ENCODE results near the gene ACSL6. TPM values are rescaled to one million over a fixed set of nuclear protein-coding genes. Genes with fewer than 3 reads are reported as not detected.

The ACSL6 gene
- total RNA-seq, 1 experiment from 2014 or later = 1.4 TPM

DNA sequence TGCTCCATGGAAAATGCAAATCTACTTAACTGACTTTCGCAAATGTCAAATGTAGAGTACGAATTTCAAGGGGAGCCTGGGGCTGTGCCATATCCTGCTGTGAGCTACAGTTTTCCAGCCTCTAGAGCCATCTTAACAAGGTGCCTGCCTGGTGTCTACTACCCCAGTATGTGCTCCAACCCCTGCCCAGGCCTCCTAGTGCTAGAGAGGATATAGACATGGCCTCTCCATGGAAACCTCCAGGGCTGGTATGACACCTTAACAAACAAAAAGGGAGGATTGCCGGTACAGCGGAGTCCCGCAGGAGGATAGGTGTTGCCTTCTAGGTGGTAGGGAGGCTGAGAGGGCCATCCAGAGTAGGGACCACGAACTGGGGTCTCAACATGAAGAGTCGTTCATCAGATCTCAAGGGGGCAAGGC lies 35.4 kb upstream of the ACSL6 start:
- BruUV-seq (replicated peaks) = no TSS peak
- CTCF ChIA-PET = no interaction called here

DNA sequence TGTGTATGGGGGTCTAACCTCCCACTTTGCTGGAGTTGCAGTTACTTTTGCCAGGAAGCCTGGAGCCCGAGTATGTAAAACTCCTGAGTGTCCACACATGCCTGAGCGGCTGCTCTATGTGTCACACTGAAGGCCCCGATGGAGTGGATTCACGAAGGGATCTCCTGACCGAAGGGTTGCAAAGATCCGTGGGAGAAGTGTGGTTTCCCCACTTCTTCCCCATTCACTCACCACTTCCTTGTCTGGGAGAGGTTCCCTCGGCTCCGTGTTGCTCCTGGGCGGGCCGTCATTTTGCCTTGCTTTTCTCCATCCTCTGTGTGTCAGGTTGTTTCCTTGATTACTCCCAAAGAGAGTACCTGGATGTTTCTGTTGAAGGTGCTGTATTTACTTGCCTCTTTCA lies 32.7 kb upstream of the ACSL6 start:
- intact Hi-C loops (cut with micrococcal nuclease; ENCODE audit: unreplicated experiment) = no loop called here
- H3K27me3 ChIP-seq (replicated peaks; ENCODE audit: control insufficient read depth, insufficient read depth, low read length) = no peaks in the 10 kb centered on the region
- ChIA-PET CTCF (no interaction called here), POLR2A (no interaction called here)
- Mint-ChIP-seq H3K9me3 (ENCODE audit: unreplicated experiment) (no peaks in the 10 kb centered on the region), H3K4me1 (ENCODE audit: low read depth, unreplicated experiment) (no peaks in the 10 kb centered on the region), H3K27me3 (ENCODE audit: insufficient read depth, unreplicated experiment) (peaks cover 18% of the 10 kb centered on the region), H3K27ac (ENCODE audit: unreplicated experiment) (no peak overlapping the region), H3K4me3 (ENCODE audit: unreplicated experiment) (no peak overlapping the region), H3K36me3 (ENCODE audit: insufficient read depth, unreplicated experiment) (no peaks in the 10 kb centered on the region)
- no peaks in the 10 kb centered on the region for H3K4me1 ChIP-seq
- no TSS peak for BruUV-seq (replicated peaks)
- no peak overlapping the region for H3K4me3 ChIP-seq (ENCODE audit: low read depth, low read length)
- DNase-seq = no peak
- TF ChIP-seq, protein P1, sequence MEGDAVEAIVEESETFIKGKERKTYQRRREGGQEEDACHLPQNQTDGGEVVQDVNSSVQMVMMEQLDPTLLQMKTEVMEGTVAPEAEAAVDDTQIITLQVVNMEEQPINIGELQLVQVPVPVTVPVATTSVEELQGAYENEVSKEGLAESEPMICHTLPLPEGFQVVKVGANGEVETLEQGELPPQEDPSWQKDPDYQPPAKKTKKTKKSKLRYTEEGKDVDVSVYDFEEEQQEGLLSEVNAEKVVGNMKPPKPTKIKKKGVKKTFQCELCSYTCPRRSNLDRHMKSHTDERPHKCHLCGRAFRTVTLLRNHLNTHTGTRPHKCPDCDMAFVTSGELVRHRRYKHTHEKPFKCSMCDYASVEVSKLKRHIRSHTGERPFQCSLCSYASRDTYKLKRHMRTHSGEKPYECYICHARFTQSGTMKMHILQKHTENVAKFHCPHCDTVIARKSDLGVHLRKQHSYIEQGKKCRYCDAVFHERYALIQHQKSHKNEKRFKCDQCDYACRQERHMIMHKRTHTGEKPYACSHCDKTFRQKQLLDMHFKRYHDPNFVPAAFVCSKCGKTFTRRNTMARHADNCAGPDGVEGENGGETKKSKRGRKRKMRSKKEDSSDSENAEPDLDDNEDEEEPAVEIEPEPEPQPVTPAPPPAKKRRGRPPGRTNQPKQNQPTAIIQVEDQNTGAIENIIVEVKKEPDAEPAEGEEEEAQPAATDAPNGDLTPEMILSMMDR (IDR thresholded peaks at IDR 0.05; ENCODE audit: insufficient read depth in 1 of 2, low read depth in 1 of 2, low read length in 1 of 2, severe bottlenecking in 1 of 2, unreplicated experiment in 1 of 2) = no peak
- no peaks in the 10 kb centered on the region; the same call in 1 of the 2 replicates for H3K9me3 ChIP-seq
- H3K36me3 ChIP-seq (ENCODE audit: control insufficient read depth, insufficient read depth, low read length) = no peaks in the 10 kb centered on the region

More for the DNA sequence above, 35.4 kb upstream of the ACSL6 start:
- TF ChIP-seq, protein P1 (IDR thresholded peaks at IDR 0.05; ENCODE audit: insufficient read depth in 1 of 2, low read depth in 1 of 2, low read length in 1 of 2, severe bottlenecking in 1 of 2, unreplicated experiment in 1 of 2) = no peak
- H3K4me3 Mint-ChIP-seq (ENCODE audit: unreplicated experiment) = no peak overlapping the region
- no peak overlapping the region for H3K4me3 ChIP-seq (ENCODE audit: low read depth, low read length)
- H3K27me3 Mint-ChIP-seq (ENCODE audit: insufficient read depth, unreplicated experiment) = peaks cover 12% of the 10 kb centered on the region
- no peaks in the 10 kb centered on the region for H3K4me1 ChIP-seq
- H3K27ac Mint-ChIP-seq (ENCODE audit: unreplicated experiment) = no peak overlapping the region
- no peaks in the 10 kb centered on the region for H3K4me1 Mint-ChIP-seq (ENCODE audit: low read depth, unreplicated experiment)
- peak in 1 of 2 experiments; percentile 27 for DNase-seq
- POLR2A ChIA-PET = no interaction called here
- no peaks in the 10 kb centered on the region for H3K9me3 Mint-ChIP-seq (ENCODE audit: unreplicated experiment)
- no peaks in the 10 kb centered on the region for H3K27me3 ChIP-seq (replicated peaks; ENCODE audit: control insufficient read depth, insufficient read depth, low read length)
- H3K9me3 ChIP-seq = no peaks in the 10 kb centered on the region
- H3K36me3 ChIP-seq (ENCODE audit: control insufficient read depth, insufficient read depth, low read length) = no peaks in the 10 kb centered on the region
- H3K36me3 Mint-ChIP-seq (ENCODE audit: insufficient read depth, unreplicated experiment) = no peaks in the 10 kb centered on the region
- intact Hi-C loops (cut with micrococcal nuclease; ENCODE audit: unreplicated experiment) = no loop called here

DNA sequence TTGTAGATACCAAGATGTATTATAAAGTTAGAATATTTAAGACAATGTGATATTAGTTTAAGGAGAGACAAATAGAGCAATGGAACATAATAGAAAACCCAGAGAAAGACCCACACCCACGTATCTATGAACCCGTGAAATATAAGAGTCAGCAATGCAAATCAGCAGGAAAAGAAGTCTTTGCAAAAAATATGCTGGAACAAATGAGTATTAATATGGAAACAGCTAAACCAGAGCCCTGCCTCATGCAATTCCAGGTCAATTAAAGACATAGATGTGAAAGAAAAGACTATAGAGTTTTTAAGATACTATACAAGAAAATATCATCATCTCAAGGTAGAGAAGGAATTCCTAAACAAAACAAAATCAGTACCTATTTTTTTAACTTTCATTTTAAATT lies 25.9 kb upstream of the ACSL6 start:
- POLR2A ChIA-PET = no interaction called here
- no peaks in the 10 kb centered on the region for H3K4me1 ChIP-seq
- H3K9me3 Mint-ChIP-seq (ENCODE audit: unreplicated experiment) = no peaks in the 10 kb centered on the region
- H3K27me3 ChIP-seq (replicated peaks; ENCODE audit: control insufficient read depth, insufficient read depth, low read length) = no peaks in the 10 kb centered on the region
- no peaks in the 10 kb centered on the region for H3K36me3 Mint-ChIP-seq (ENCODE audit: insufficient read depth, unreplicated experiment)
- H3K9me3 ChIP-seq = no peaks in the 10 kb centered on the region; the same call in 1 of the 2 replicates
- TF ChIP-seq, protein P1 (IDR thresholded peaks at IDR 0.05; ENCODE audit: insufficient read depth in 1 of 2, low read depth in 1 of 2, low read length in 1 of 2, severe bottlenecking in 1 of 2, unreplicated experiment in 1 of 2) = no peak
- H3K27ac Mint-ChIP-seq (ENCODE audit: unreplicated experiment) = no peak overlapping the region
- intact Hi-C loops (cut with micrococcal nuclease; ENCODE audit: unreplicated experiment) = no loop called here
- no peaks in the 10 kb centered on the region for H3K4me1 Mint-ChIP-seq (ENCODE audit: low read depth, unreplicated experiment)
- H3K36me3 ChIP-seq (ENCODE audit: control insufficient read depth, insufficient read depth, low read length) = no peaks in the 10 kb centered on the region
- DNase-seq = no peak
- no TSS peak for BruUV-seq (replicated peaks)
- no peak overlapping the region for H3K4me3 ChIP-seq (ENCODE audit: low read depth, low read length)
- no peak overlapping the region for H3K4me3 Mint-ChIP-seq (ENCODE audit: unreplicated experiment)
- H3K27me3 Mint-ChIP-seq (ENCODE audit: insufficient read depth, unreplicated experiment) = peaks cover 29% of the 10 kb centered on the region
- CTCF ChIA-PET = no interaction called here
